Hematopoietic multipotent progenitor cell treated with erythropoietin and hydrocortisone succinate and interleukin-3 and kit ligand, for 8 days (in vitro differentiated cells): ENCODE data around the gene EFNA5.

Experiments
- DNase-seq: peaks from one replicate; pipeline ENCODE4 v3.0.0-alpha.2; 2015

EFNA5 gene

DNA sequence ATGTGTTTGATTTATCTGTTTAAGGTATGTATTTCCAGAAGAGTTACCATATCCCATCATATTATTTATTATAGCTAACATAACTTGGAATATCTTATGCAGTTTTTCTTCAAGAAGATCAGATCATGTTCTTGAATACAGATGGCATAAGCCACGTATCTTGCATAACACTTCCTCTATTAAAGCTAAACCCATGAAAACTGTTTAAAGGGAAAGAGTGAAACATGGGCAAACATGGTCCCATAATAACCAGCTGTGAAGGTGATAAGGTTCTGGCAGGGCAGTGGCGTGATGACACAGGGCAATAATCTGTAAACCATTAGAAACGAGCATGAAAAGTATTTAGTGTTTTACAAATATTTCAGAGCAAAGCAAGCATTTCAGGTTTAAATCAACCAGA lies 34.2 kb downstream of the EFNA5 start:
- DNase-seq = no peak

GRCh38 chr5:107636068-107636467 lies 34.7 kb downstream of the EFNA5 start:
- DNase-seq = no peak

DNA sequence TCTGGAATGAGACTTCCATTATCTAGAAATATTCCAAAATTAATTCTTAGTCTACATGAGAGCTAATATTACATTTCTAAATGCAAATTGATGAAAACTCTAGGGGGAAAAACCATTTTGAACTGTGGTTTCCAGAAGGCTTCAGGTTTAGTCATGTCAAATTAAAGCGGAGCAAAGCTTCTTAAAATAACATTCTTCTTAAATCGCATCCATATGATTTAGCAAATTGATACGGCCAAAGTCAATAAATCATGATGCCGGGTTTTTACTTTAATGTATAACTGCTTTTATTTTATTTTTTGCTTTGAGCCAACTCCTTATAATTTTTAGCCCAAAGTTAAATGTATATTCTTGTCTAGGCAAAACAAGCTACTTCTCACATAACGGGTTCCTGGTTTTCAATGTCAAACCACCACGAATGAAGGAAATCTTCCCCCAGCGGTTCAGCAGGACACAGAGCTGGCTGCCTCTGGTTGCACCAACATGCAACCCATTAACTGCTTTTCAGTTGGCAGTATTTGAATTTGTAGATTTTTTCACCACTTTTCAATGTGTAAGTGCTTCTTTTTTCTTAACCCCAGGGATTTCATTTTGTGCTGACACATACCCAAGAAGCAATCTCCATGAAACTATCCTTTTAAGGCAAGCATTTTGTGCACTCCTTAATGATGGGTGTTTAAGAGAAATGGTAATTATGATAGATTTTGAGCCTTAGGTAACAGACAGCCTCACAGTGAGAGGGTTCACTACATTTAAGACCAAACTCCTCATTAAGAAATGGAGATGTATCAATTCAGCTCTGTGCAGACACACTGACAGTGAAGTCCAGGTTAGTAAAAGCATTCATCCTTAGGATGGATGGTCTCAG lies 35.5 kb downstream of the EFNA5 start:
- no peak for DNase-seq

GRCh38 chr5:107633171-107633901 lies 37.4 kb downstream of the EFNA5 start:
- no peak for DNase-seq

- no peak for DNase-seq
Observed at GRCh38 chr5:107631805-107632362, 38.9 kb downstream of the EFNA5 start.

- DNase-seq = no peak
Observed at GRCh38 chr5:107630184-107630583, 40.6 kb downstream of the EFNA5 start.

DNA sequence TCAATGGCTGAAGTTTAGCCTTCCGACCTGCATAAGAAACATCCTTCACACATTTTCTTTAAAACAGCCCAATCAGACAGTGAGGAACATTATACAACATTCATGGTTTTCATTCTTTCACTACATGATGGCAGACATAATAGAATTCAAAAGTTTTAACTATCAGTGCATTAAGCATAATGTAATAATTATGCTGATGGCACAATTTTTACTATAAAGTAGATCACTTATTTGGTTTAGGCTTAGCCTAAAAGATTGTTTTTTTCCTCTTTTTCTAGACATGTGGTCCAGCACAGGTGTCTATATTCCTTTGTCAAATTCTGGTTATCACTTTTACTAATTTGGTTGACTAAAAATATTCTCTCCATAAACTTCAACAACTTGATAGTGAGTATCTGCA lies 46.5 kb downstream of the EFNA5 start:
- DNase-seq = no peak

DNA sequence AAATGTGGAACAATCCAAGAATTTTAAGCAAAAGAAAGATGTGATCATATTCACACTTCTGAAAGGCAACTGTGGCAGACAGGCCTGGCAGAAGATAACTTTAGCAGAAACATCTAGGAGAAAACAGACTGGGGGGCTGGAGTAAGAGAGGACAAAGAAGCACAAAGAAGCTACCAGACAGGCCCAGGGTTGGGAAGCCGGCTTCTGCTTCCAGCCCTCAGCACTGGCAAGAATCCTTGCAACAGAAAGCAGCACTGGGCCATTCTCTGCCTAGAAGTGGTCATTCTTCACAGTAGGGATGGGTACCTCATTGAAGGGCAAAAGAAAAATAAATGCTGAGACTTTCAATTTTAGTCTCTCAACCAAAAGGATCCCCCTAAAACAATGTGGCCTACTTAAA lies 49.6 kb downstream of the EFNA5 start:
- DNase-seq = no peak

GRCh38 chr5:107619781-107620180 lies 51.0 kb downstream of the EFNA5 start:
- DNase-seq = no peak

DNA sequence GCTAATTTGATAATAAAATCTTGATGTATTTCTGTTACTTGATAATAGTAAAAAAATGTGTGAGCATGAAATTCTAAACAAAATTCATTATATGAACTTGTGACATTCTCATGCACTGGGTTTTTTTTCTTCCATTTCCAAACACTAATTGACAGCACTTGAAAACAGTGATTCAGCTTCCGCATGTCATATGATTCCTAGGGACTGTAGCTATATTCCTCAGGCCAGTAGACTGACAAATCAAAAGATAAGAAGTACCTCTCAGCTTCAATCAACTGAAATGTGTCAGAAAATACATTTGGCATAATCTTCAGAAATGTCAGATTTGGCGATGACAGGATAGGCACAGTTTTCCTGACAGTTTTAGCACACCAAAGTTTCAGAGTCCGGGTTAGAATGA lies 52.5 kb downstream of the EFNA5 start:
- DNase-seq = no peak

DNA sequence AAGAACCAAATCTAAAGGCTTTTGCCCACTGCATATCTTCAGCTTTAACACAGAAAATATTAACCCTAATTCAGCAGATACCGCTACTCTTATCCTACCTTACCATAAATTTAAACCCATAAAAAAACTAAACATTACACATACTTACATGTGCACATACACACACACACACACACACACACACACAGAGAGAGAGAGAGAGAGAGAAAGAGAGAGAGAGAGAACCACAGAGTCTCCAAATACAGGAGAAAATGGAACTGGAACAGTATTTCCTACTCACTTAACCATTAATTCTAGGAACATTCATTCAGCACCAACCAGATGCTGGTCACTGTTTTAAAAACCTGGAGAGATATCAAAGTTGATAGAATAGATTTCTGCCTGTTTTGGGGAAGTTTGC lies 53.7 kb downstream of the EFNA5 start:
- DNase-seq = no peak

DNA sequence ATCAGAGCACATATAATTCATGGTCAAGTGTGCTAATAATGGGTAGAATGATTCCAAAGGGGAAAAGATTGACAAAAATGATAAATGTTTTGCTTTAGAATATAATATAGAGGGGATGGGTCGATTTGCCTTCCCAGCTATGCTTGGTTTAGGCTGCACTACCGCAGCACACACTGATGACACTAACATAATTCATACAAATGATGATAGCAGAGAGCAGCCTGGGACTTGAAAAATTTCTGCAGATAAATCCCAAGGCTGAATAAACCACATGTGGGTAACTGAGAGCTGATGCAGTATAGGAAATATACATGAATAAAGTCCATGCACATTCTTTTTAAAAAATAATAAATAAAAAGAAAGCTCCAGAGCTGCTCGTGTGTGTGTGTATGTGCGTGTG lies 54.5 kb downstream of the EFNA5 start:
- DNase-seq = no peak

DNA sequence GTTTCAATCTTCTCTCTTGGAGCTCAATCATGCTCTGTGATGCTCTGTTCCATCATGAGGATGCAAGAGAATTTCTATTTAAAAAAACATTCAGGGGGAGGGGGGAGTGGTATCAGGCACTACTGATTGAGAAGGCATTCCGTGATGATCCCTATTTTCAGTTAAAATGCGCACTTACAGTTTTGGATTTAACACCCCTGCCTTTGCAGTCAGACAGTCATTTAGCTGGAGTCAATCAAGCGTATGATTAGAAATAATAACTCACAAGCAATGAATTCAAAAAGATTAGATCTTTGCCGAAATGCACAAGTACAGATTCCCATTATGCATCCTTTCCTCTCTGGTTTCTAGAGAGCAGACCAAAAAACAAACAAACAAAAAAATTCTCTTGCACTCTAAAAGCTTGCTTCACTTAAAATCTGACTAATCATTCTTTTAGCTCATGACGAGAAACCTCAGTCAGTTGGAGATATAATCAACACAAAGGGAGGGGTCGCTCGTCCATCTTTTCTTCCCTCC lies 55.4 kb downstream of the EFNA5 start:
- no peak for DNase-seq

GRCh38 chr5:107612541-107612940 lies 58.2 kb downstream of the EFNA5 start:
- DNase-seq = no peak

- no peak for DNase-seq
Observed at GRCh38 chr5:107610798-107611197, 59.9 kb downstream of the EFNA5 start.

DNA sequence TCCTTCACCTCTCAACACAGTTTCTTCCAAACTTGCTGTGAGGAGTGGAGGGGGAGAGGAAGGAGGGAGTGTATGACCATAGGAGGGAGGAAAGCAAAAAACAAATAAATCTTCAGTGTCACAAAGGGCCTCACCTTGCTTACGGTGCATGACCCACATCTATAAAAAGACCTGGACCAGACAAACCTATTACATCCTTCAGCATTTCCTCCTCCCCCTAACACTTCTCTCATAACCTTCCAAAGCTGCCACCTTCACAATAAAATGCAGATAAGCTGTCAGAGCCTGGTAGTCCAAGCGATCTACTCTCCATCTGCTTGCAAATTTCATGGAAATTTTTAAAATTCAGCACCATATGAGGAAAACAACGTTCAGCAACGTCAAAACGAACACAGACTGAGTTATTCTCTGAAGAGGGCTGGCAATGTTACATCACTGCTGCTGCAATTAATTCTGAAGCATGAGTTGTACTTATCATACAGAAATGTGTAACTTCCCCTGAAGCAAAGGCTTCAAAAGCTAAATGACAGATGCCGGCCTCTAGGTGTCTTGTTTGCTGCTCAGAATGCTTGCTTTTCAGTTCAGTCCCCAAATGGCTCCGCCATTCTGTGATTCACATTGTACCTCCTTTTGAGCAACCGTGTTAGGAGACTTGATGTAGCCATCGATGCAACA lies 62.9 kb downstream of the EFNA5 start:
- DNase-seq = no peak

DNA sequence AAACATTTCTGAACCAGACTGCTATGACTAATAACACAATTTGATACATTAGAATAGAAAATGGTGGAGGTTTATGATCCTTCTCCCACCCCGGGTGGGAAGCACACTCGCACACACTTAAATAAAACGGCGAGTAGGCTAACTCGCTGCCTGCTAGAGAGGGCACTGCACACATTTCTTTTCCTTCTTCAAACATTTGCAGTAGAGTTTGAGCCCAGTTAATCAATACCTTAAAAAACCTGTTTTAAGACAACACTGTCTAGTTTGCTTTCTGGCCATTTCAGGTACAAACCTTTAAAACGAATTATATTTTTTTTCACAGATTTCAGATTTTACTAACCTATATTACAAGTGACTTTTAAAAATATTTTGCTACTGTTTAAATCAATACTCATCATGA lies 63.5 kb downstream of the EFNA5 start:
- no peak for DNase-seq

DNA sequence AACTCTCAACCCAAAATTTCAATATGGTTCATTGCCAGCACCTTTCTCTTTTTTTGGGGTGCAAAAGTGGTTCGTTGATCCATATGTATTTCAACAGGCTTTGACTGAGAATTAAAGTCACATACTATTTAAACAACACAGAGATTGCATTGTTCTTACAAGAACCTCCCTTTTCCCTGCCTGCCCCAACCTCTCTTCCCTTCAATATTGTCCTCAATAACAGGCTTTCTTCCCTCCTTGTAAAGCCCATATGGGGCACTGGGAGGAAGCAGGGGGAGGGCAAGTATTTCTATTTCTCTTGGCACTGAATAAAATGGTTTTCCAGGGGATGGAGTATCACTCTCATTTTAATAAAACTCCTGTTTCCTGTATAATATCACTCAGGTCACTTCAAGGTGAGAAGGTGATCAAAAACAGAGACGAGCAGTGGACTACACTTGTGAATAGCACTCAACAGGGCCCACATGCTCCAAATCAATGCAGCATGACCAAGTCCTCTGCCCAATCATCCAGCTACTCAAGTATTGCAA lies 65.1 kb downstream of the EFNA5 start:
- no peak for DNase-seq

GRCh38 chr5:107604990-107605389 lies 65.7 kb downstream of the EFNA5 start:
- DNase-seq = no peak

DNA sequence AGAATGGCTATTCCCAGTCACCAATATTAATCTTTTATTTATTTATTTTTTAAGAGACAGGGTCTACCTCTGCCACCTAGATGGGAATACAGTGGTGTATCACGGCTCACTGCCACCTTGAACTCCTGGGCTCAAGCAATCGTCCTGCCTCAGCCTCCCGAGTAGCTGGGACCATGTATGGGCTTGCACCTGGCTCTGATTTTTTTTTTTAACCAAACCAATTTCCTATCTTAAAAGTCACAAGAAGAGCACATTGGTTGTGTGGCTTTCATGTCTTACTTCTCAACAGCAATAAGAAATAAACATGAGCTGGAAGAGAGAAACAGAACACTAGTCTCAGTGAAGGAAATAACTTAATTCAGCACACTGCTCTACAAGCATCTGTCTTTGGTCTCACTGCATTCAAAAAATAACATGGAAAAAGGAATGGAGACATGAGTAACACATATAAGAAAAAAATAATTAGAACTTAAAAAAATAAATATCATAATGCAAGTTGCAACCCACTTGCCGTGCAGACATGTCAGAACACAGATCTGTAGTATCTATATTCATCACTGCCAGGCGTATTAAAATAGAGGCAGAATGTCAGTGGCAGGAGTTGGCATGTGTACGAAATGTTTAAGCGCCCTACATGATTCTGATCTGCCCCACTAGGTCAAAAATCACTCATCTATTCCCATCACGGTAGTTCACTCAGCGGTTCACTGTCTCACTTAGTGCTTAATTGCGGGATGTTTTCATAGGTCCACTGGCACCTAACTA lies 66.4 kb downstream of the EFNA5 start:
- DNase-seq = no peak

DNA sequence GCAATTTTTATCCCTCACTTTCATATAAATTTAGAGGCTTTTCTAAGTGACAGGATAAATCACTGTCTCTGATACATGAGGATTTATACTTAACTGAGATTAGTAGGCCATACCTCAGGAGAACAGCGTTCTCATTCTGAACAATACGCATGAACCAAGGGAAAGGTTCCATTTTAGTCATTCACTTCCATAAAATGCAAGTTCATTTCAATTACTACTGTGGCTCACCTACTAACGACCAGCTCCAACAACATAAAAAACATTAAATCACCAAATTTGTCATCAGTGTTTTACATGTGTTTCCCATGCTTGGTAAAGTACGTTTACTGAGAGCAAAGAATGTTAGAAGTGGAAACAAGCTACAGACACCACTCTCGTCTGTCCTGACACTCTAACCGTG lies 67.4 kb downstream of the EFNA5 start:
- DNase-seq = no peak

GRCh38 chr5:107602896-107603295 lies 67.8 kb downstream of the EFNA5 start:
- DNase-seq = no peak
